NCI-H460 (cell line): ENCODE measurements around the gene MSH3. TPM values are rescaled to one million over a fixed set of nuclear protein-coding genes. Genes with fewer than 3 reads are reported as not detected.
"Not testable (repeated sequence)": the region's sequence is repeated elsewhere in the genome, so short reads cannot be mapped to it uniquely, and the experiment has no call there.

Experiments
- DNase-seq: peaks from one replicate; pipeline ENCODE4 v3.0.0-alpha.2; 2016; ENCODE audit warnings: low read depth; ENCODE audit errors: extremely low read depth
- total RNA-seq: library from RNA; depleted of rRNA; stranded (reverse); fragments of >200 nt; shearing (Covaris generic); gene quantifications from 2 replicates; pipeline ENCODE4 v1.2.3, GENCODE V29; 2014

Gene MSH3
- total RNA-seq, 1 experiment from 2014 or later = 14.6 TPM

DNA sequence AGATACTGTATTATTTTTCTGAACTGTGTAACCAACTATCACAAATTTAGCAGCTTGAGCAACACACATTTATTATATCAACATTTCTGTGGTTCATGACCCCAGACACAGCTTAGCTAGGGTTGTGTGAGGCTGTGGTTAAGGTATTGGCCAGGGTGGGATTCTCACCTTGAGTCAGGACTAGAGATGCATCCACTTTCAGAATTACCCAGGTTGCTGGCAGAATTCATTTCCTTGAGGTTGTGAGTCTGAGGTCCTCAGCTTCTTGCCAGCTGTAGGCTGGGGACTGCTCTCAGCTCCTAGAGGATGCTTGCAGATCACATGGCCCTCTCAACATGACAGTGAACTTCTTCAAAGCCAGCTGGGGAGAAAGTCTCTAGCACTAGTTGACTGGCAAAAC is 183.2 kb downstream of the MSH3 start:
- no peak for DNase-seq

DNA sequence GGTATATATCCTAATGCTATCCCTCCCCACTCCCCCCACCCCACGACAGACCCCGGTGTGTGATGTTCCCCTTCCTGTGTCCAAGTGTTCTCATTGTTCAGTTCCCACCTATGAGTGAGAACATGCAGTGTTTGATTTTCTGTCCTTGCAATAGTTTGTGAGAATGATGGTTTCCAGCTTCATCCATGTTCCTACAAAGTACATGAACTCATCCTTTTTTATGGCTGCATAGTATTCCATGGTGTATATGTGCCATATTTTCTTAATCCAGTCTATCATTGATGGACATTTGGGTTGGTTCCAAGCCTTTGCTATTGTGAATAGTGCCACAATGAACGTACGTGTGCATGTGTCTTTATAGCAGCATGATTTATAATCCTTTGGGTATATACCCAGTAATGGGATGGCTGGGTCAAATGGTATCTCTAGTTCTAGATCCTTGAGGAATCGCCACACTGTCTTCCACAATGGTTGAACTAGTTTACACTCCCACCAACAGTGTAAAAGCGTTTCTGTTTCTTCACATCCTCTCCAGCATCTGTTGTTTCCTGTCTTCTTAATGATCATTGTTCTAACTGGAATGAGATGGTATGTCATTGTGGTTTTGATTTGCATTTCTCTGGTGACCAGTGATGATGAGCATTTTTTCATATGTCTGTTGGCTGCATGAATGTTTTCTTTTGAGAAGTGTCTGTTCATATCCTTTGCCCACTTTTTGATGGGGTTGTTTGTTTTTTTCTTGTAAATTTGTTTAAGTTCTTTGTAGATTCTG is 186.8 kb downstream of the MSH3 start:
- DNase-seq = not testable (repeated sequence)

- DNase-seq = not testable (repeated sequence)
Measured at GRCh38 chr5:80846422-80846821, 192.0 kb downstream of the MSH3 start.

DNA sequence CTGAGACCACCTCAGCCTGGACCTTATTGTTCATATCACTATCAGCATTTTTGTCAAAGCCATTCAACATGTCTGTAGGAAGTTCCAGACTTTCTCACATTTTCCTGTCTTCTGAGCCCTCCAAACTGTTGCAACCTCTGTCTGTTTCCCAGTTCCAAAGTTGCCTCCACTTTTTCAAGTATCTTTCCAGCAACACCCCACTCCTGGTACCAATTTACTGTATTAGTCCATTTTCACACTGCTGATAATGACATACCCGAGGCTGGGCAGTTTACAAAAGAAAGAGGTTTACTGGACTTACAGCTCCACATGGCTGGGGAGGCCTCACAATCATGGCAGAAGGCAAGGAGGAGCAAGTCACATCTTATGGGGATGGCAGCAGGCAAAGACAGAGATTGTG is 195.7 kb downstream of the MSH3 start:
- not testable (repeated sequence) for DNase-seq

GRCh38 chr5:80852331-80853245 is 198.1 kb downstream of the MSH3 start:
- no peak for DNase-seq

DNA sequence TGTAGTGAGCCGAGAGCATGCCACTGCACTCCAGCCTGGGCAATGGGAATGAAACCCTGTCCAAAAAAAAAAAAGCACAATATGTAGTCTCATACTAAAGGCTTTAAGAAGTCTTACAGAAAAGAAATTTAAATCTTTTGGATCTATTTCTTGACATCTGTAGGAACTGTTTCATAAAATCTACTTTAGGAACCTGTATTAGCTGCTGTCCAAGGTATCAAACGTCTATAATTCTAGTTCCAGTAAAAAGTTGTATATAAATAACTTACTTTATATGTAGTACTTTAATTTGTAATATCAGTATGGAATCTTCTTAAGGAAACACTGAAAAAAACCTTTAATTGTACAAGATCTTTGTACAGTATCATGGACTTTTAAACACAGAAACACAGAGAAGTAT is 199.0 kb downstream of the MSH3 start:
- DNase-seq = no peak

- no peak for DNase-seq
Measured at GRCh38 chr5:80854583-80854982, 200.1 kb downstream of the MSH3 start.

- no peak for DNase-seq
Measured at GRCh38 chr5:80860924-80861613, 206.6 kb downstream of the MSH3 start.

GRCh38 chr5:80863708-80864107 is 209.3 kb downstream of the MSH3 start:
- DNase-seq = no peak

DNA sequence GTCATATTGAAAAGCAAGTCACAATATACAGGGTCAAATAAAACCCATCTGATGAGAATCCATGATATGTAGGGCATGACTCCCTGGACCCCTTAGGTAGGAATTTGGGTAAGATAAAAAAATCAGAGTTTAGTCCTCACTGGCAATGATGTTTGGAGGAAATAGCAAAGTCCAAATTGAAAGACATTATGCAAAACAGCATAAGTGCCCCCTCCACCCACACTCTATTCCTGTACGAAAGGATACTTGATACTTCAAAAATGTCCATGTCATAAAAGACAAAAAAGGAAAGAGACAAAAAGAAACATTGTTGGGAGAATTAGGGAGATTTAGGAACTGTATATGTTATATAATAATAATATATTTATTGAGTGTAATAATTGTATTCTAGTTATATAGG is 209.7 kb downstream of the MSH3 start:
- no peak for DNase-seq

GRCh38 chr5:80864706-80865435 is 210.4 kb downstream of the MSH3 start:
- no peak for DNase-seq

DNA sequence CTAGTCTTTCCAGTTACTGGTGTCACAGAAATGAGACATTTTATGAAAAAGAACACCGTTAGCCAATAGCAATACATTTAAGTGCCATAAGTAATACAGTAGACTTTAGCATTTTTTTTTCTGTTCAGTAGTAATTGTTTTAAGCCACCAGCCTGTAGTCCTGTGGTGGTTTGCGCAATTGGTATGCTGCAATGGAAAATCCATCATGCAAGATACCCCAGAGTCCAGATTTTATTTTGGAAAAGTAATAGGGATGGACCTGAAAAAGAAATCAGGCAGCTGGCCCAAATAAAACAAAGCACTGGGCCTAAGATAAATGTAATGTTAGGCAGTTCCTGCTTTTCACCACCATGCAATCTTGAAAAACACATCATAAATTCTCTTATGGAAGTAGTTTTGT is 211.1 kb downstream of the MSH3 start:
- DNase-seq = no peak

GRCh38 chr5:80866371-80866770 is 211.9 kb downstream of the MSH3 start:
- no peak for DNase-seq

- no peak for DNase-seq
Measured at GRCh38 chr5:80867233-80867632, 212.8 kb downstream of the MSH3 start.

DNA sequence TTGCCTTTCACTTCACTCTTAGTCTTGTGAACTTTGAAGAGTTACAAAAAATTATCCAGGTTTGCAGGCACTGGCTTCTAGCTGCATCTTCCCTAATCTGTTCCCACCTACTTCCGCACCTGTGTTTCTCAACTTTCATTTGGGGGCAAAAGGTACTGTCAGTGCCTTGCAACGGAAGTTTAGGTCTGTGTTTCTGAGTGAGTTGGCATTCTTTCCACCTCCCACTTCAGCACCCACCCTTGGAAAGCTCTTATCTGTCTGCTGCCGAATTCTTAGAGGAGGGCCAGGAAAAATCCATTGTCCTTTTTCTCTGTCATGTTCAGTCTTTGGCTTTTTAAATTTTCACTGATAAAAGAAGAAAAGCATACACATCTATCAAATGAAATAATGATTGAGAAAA is 216.0 kb downstream of the MSH3 start:
- no peak for DNase-seq

DNA sequence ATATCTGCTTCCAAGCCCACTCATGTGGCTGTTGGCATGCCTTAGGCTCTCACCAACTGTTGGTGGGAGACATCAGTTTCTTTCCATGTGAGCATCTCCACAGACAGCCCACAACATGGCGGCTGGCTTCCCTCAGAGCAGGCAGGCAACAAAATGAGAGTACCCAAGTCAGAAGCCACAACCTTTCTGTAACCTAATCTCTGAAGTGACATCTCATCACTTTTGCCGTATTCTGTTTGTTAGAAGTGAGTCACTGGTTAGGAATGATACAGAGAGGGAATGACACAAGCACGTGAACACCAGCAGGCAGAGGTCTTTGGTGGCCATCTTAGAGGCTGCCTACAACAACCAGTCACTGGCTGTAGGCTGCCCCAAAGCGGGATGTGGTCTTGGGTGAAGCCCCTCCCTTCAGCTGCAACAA is 217.1 kb downstream of the MSH3 start:
- peak; percentile 34 for DNase-seq

GRCh38 chr5:80874162-80874561 is 219.7 kb downstream of the MSH3 start:
- DNase-seq = no peak

GRCh38 chr5:80877592-80877991 is 223.1 kb downstream of the MSH3 start:
- DNase-seq = no peak

- DNase-seq = no peak
Measured at GRCh38 chr5:80881726-80882125, 227.3 kb downstream of the MSH3 start.

DNA sequence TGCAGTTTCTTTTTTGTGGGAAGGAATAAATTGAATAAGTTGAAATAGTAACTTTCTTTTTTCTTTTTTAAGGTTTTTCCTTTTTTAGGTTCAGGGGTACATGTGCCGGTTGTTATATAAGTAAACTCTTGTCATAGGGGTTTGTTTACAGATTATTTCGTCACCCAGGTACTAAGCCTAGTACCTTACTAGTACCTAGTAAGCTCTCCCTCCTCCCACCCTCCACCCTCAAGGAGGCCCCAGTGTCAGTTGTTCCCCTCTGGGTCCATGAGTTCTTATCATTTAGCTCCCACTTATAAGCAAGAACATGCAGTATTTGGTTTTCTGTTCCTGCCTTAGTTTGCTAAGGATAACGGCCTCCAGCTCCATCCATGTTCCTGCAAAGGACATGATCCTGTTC is 228.9 kb downstream of the MSH3 start:
- DNase-seq = not testable (repeated sequence)
